Small intestine (tissue), 7 donors: ENCODE results near the gene HYOU1. TPM values are rescaled to one million over a fixed set of nuclear protein-coding genes. Genes with fewer than 3 reads are reported as not detected.
"Not testable (repeated sequence)": the region's sequence is repeated elsewhere in the genome, so short reads cannot be mapped to it uniquely, and the experiment has no call there.

ENCODE experiments used
- DNase-seq, 2 donors: peaks; one replicate each; pipeline versions ENCODE4 v3.0.0 to v3.0.0-alpha.2; 2013
- FAIRE-seq: peaks from 2 replicates; lab custom pipeline; 2012; peaks lifted over from hg19 to GRCh38; lab: Jason Lieb, UNC
- H3K27ac ChIP-seq, 3 donors: one replicate each; pipeline ENCODE4 v1.5.1; 2013; ENCODE audit warnings: low read length in 2 of 3, mild to moderate bottlenecking in 2 of 3, control low read depth in 1 of 3, inconsistent platforms in 1 of 3, low read depth in 1 of 3, moderate library complexity in 1 of 3
- H3K27me3 ChIP-seq, 3 donors: one replicate each; pipeline ENCODE4 v1.6.1; 2013; ENCODE audit warnings: low read length in 3 of 3, inconsistent platforms in 1 of 3; ENCODE audit not compliant: control insufficient read depth in 3 of 3, insufficient read depth in 3 of 3
- H3K36me3 ChIP-seq, 3 donors: one replicate each; pipeline ENCODE4 v1.6.1; 2013; ENCODE audit warnings: low read length in 3 of 3, inconsistent platforms in 1 of 3, low read depth in 1 of 3, mild to moderate bottlenecking in 1 of 3, moderate library complexity in 1 of 3; ENCODE audit not compliant: control insufficient read depth in 3 of 3, insufficient read depth in 2 of 3
- H3K4me1 ChIP-seq, 3 donors: one replicate each; pipeline ENCODE4 v1.6.1; 2013; ENCODE audit warnings: low read length in 2 of 3, inconsistent platforms in 1 of 3, low read depth in 1 of 3, mild to moderate bottlenecking in 1 of 3, moderate library complexity in 1 of 3; ENCODE audit not compliant: control insufficient read depth in 3 of 3, insufficient read depth in 2 of 3
- H3K4me3 ChIP-seq, 3 donors: one replicate each; pipeline ENCODE4 v1.5.1; 2013; ENCODE audit warnings: low read length in 3 of 3, control low read depth in 1 of 3, inconsistent platforms in 1 of 3, low read depth in 1 of 3, mild to moderate bottlenecking in 1 of 3, moderate library complexity in 1 of 3
- H3K9me3 ChIP-seq, 2 donors: one replicate each; pipeline ENCODE4 v1.6.1; 2013; ENCODE audit warnings: low read depth in 1 of 2, low read length in 1 of 2; ENCODE audit not compliant: control insufficient read depth in 2 of 2, insufficient read depth in 1 of 2
- WGBS, 3 donors: extraction: QIAGEN DNeasy Blood & Tissue Kit; methylation state at CpG; one replicate each; pipeline ENCODE4 v1.1.7; 2013; 5-methylcytosine and 5-hydroxymethylcytosine counted together
- polyA plus RNA-seq, 4 donors: library from polyadenylated mRNA; stranded (reverse) in 3 of 4; unstranded in 1 of 4; fragments of 200-250 nt in 3 of 4; fragments of 120-200 nt in 1 of 4; gene quantifications; one replicate each; pipeline versions ENCODE4 v1.2.1 to v1.2.3, GENCODE V29; 2013
- donor health status: healthy with polysubstance abuse.
- donor health status: control.
- donor health status: control.
- donor health status: Bipolar disorder and iron deficiency.
- donor health status: healthy.

The HYOU1 gene
- polyA plus RNA-seq, 4 donors, result 17.4 to 127 (median 53.3) TPM

GRCh38 chr11:119025541-119025940, 31.5 kb downstream of the HYOU1 start:
- H3K9me3 ChIP-seq, result no peaks in the 10 kb centered on the region
- H3K36me3 ChIP-seq, result peaks cover 3 to 72% (median 3%) of the 10 kb centered on the region in 3 donors
- FAIRE-seq (no peak), DNase-seq (peak; percentile 63 to 65)
- peak overlapping the region; percentile 53 to 88 (median 73) for H3K27ac ChIP-seq
- no peaks in the 10 kb centered on the region for H3K27me3 ChIP-seq
- H3K4me3 ChIP-seq, result peak overlapping the region in 2 of 3 donors; percentile 82 to 87
- WGBS, 3 donors, result 14 to 63% (median 38%) methylated on average over 5 of the region's 5 CpGs
- peaks cover 2 to 61% (median 4%) of the 10 kb centered on the region in 3 donors for H3K4me1 ChIP-seq

- FAIRE-seq (no peak), DNase-seq (peak; percentile 13 to 48)
- WGBS, 3 donors, result 17 to 50% (median 50%) methylated on average over 5 of the region's 5 CpGs
- H3K27ac ChIP-seq, result peak overlapping the region; percentile 53 to 88 (median 73)
- peaks cover 2 to 65% (median 4%) of the 10 kb centered on the region in 3 donors for H3K4me1 ChIP-seq
- no peaks in the 10 kb centered on the region for H3K27me3 ChIP-seq
- peaks cover 3 to 75% (median 3%) of the 10 kb centered on the region in 3 donors for H3K36me3 ChIP-seq
- H3K4me3 ChIP-seq, result peak overlapping the region in 2 of 3 donors; percentile 82 to 87
- H3K9me3 ChIP-seq, result no peaks in the 10 kb centered on the region
Measured at GRCh38 chr11:119025099-119025473, 31.9 kb downstream of the HYOU1 start.

- DNase-seq, result peak; percentile 52 to 65
- FAIRE-seq, result no peak
- Histone ChIP-seq H3K27ac (peak overlapping the region; percentile 53 to 88 (median 73)), H3K36me3 (peaks cover 3 to 77% (median 3%) of the 10 kb centered on the region in 3 donors), H3K9me3 (no peaks in the 10 kb centered on the region), H3K27me3 (no peaks in the 10 kb centered on the region), H3K4me3 (peak overlapping the region in 2 of 3 donors; percentile 82 to 87), H3K4me1 (peaks cover 4 to 67% (median 5%) of the 10 kb centered on the region in 3 donors)
- WGBS, 3 donors, result 25 to 50% (median 37%) methylated on average over 15 of the region's 15 CpGs
Measured at GRCh38 chr11:119024430-119025098, 32.4 kb downstream of the HYOU1 start.

GRCh38 chr11:119023741-119024140, 33.3 kb downstream of the HYOU1 start:
- Histone ChIP-seq H3K27me3 (no peaks in the 10 kb centered on the region), H3K36me3 (peaks cover 3 to 72% (median 3%) of the 10 kb centered on the region in 3 donors), H3K9me3 (no peaks in the 10 kb centered on the region), H3K4me3 (no peak overlapping the region), H3K4me1 (peaks cover 4 to 67% (median 5%) of the 10 kb centered on the region in 3 donors), H3K27ac (no peak overlapping the region)
- no peak for DNase-seq
- no peak for FAIRE-seq

GRCh38 chr11:119021631-119022030, 35.4 kb downstream of the HYOU1 start:
- Histone ChIP-seq H3K9me3 (no peaks in the 10 kb centered on the region), H3K27me3 (no peaks in the 10 kb centered on the region), H3K4me3 (no peak overlapping the region), H3K36me3 (peaks cover 3 to 53% (median 3%) of the 10 kb centered on the region in 3 donors), H3K27ac (peak overlapping the region; percentile 0 to 76 (median 41)), H3K4me1 (peaks cover 4 to 70% (median 8%) of the 10 kb centered on the region in 3 donors)
- 13 to 63% (median 44%) methylated on average over 5 of the region's 5 CpGs for WGBS, 3 donors
- no peak for FAIRE-seq
- peak; percentile 59 to 66 for DNase-seq

- H3K27ac ChIP-seq, result peak overlapping the region; percentile 8 to 90 (median 69)
- 11 to 35% (median 27%) methylated on average over 2 of the region's 2 CpGs for WGBS, 3 donors
- DNase-seq, result peak in 1 of 2 donors; percentile 26
Measured at GRCh38 chr11:119019996-119020395, 37.0 kb downstream of the HYOU1 start.

GRCh38 chr11:119018074-119018938, 38.7 kb downstream of the HYOU1 start, which contains the start of the genes RPS25 and TRAPPC4:
RPS25 (minus strand) TSS chr11:119018343; CDS start chr11:119018284, 59 bp downstream.
TRAPPC4 (plus strand) TSS chr11:119018766; CDS start chr11:119018796, 30 bp downstream.
- no peak for FAIRE-seq
- Histone ChIP-seq H3K27ac (peak within 1 kb of the TSS; percentile 90 to 99 (median 93)), H3K36me3 (peaks cover 8 to 45% (median 9%) of the 10 kb centered on the region in 3 donors), H3K27me3 (no peaks in the 10 kb centered on the region), H3K4me3 (peak within 1 kb of the TSS; percentile 81 to 94 (median 89)), H3K9me3 (no peaks in the 10 kb centered on the region), H3K4me1 (peaks cover 1 to 43% (median 6%) of the 10 kb centered on the region in 3 donors)
- peak; percentile 97 to 98 for DNase-seq
- 0% methylated on average over 63 of the region's 63 CpGs for WGBS, 3 donors

More at GRCh38 chr11:119019996-119020395, 37.0 kb downstream of the HYOU1 start:
- FAIRE-seq, result no peak
- no peaks in the 10 kb centered on the region for H3K27me3 ChIP-seq
- H3K36me3 ChIP-seq, result peaks cover 5 to 50% (median 7%) of the 10 kb centered on the region in 3 donors
- no peaks in the 10 kb centered on the region for H3K9me3 ChIP-seq
- peak overlapping the region in 2 of 3 donors; percentile 89 to 94 for H3K4me3 ChIP-seq
- H3K4me1 ChIP-seq, result peaks cover 4 to 60% (median 8%) of the 10 kb centered on the region in 3 donors

GRCh38 chr11:119017377-119017776, 39.6 kb downstream of the HYOU1 start:
- H3K9me3 ChIP-seq, FAIRE-seq, DNase-seq, H3K27me3 ChIP-seq: not testable (repeated sequence)
- H3K4me3 ChIP-seq, result peak overlapping the region; percentile 81 to 94 (median 89)
- peaks cover 0 to 36% (median 6%) of the 10 kb centered on the region in 3 donors for H3K4me1 ChIP-seq
- H3K27ac ChIP-seq, result peak overlapping the region in 2 of 3 donors; percentile 93 to 99
- H3K36me3 ChIP-seq, result peaks cover 8 to 38% (median 8%) of the 10 kb centered on the region in 3 donors
- WGBS, 3 donors, result 1% methylated on average over 10 of the region's 10 CpGs
